Progenitor cell of endocrine pancreas (in vitro differentiated cells): ENCODE results near the gene PHF5A. TPM values are rescaled to one million over a fixed set of nuclear protein-coding genes. Genes with fewer than 3 reads are reported as not detected.

Experiments used
- DNase-seq: peaks from one replicate; pipeline ENCODE4 v3.0.0; 2021; ENCODE audit warnings: low spot score; ENCODE audit not compliant: unreplicated experiment
- H3K27ac Mint-ChIP-seq: 2 replicates; pipeline ENCODE4 v1.8.0; 2021; ENCODE audit warnings: mild to moderate bottlenecking, moderate library complexity, mixed read lengths
- H3K27me3 Mint-ChIP-seq: 2 replicates; pipeline ENCODE4 v1.8.0; 2021; ENCODE audit warnings: mixed read lengths
- H3K36me3 Mint-ChIP-seq: 2 replicates; pipeline ENCODE4 v1.8.0; 2022; ENCODE audit warnings: mixed read lengths; ENCODE audit not compliant: insufficient read depth
- H3K4me1 Mint-ChIP-seq: 2 replicates; pipeline ENCODE4 v1.8.0; 2021; ENCODE audit warnings: low read depth, mixed read lengths
- H3K4me3 Mint-ChIP-seq: 2 replicates; pipeline ENCODE4 v1.8.0; 2021; ENCODE audit warnings: low read depth, mild to moderate bottlenecking, moderate library complexity, mixed read lengths
- H3K9me3 Mint-ChIP-seq: 2 replicates; pipeline ENCODE4 v1.8.0; 2021; ENCODE audit warnings: low read depth, mixed read lengths
- total RNA-seq: library from RNA; stranded (reverse); gene quantifications from 2 replicates; pipeline ENCODE4 v1.2.1, GENCODE V29; 2021
- TF ChIP-seq, protein P1 (sequence below): fragments of 200-600 bp; sonication (generic); IDR thresholded peaks from one replicate; pipeline ENCODE4 v1.5.0; 2021; ENCODE audit warnings: antibody characterized with exemption, mild to moderate bottlenecking; ENCODE audit not compliant: unreplicated experiment

Gene PHF5A
- total RNA-seq, 1 donor from 2014 or later, result 52.9 TPM

DNA sequence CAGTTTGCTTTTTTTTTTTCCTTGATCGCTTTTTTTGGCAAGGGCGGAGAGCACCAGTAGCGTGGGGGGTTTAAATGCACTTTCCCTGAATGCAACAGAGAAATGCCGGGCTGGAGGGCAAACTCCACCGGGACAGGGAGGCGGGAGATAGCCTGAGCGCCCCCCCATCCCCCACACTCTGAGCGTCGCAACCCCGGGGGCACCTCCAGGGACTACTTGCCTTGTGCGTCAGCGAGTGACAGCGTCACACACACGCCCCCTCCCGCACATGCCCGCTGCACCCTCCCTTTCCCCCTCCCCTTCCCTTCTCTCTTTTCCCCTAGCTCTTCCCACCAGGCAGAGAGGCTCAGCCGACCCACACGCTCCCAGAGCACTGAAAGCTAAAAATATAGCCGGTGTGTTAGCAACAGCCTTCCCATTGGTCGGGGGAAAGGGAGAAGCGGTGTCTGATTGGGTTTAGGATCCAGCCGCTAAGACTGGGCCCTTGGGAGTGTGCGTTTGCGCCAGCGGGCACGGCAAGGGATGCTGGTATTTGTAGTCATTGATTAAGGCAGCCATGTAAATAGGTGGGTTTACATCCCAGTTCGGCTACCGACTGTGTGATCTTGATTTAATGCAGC, 20.2 kb downstream of the PHF5A start:
- Mint-ChIP-seq H3K27ac (peak overlapping the region; percentile 99), H3K4me3 (peak overlapping the region; percentile 99), H3K27me3 (no peaks in the 10 kb centered on the region), H3K9me3 (no peaks in the 10 kb centered on the region), H3K36me3 (peaks cover 7% of the 10 kb centered on the region), H3K4me1 (peaks cover 15% of the 10 kb centered on the region)
- TF ChIP-seq, protein P1, sequence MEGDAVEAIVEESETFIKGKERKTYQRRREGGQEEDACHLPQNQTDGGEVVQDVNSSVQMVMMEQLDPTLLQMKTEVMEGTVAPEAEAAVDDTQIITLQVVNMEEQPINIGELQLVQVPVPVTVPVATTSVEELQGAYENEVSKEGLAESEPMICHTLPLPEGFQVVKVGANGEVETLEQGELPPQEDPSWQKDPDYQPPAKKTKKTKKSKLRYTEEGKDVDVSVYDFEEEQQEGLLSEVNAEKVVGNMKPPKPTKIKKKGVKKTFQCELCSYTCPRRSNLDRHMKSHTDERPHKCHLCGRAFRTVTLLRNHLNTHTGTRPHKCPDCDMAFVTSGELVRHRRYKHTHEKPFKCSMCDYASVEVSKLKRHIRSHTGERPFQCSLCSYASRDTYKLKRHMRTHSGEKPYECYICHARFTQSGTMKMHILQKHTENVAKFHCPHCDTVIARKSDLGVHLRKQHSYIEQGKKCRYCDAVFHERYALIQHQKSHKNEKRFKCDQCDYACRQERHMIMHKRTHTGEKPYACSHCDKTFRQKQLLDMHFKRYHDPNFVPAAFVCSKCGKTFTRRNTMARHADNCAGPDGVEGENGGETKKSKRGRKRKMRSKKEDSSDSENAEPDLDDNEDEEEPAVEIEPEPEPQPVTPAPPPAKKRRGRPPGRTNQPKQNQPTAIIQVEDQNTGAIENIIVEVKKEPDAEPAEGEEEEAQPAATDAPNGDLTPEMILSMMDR, result no peak
- peak; percentile 83 for DNase-seq

DNA sequence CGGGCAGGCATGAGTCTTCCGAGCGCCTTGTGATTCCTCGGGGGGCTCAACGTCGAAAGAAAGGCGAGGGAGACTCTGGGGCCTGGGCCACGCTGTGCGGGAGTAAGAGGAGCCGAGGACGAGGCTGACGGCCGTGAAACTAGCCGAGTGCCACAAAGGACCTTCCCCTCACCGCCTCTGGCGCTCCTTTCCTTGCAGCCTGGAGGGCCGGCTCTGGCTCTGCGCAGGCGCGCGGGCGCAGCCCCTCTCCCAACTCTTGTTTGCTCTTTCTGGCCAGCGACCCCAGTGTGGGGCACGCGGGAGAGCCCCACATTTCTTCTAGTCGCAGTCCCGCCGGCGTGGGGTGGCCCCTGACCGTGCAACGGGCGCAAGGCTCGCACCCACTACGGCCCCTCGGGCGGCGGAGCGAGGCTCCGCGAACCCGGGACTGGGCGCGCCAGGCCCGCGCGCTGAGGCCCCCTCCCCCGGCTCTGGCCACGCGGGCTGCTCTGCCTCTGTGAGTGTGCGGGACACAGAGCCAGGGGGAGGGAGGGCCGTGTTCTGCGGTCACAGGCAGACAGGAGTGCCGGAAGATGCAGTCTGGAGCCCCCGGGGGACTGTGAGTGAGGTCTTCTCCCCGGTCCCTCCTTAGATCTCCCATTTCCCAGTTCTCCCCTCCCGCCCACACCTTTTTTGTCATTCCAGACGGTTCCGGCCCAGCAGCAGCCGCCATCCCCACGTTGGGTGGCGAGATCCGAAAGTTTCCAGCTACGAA, 20.9 kb downstream of the PHF5A start:
- Mint-ChIP-seq H3K9me3 (no peaks in the 10 kb centered on the region), H3K4me3 (peak overlapping the region; percentile 99), H3K36me3 (peaks cover 9% of the 10 kb centered on the region), H3K27ac (peak overlapping the region; percentile 99), H3K4me1 (peaks cover 17% of the 10 kb centered on the region), H3K27me3 (no peaks in the 10 kb centered on the region)
- TF ChIP-seq, protein P1, result no peak
- DNase-seq, result peak; percentile 64

DNA sequence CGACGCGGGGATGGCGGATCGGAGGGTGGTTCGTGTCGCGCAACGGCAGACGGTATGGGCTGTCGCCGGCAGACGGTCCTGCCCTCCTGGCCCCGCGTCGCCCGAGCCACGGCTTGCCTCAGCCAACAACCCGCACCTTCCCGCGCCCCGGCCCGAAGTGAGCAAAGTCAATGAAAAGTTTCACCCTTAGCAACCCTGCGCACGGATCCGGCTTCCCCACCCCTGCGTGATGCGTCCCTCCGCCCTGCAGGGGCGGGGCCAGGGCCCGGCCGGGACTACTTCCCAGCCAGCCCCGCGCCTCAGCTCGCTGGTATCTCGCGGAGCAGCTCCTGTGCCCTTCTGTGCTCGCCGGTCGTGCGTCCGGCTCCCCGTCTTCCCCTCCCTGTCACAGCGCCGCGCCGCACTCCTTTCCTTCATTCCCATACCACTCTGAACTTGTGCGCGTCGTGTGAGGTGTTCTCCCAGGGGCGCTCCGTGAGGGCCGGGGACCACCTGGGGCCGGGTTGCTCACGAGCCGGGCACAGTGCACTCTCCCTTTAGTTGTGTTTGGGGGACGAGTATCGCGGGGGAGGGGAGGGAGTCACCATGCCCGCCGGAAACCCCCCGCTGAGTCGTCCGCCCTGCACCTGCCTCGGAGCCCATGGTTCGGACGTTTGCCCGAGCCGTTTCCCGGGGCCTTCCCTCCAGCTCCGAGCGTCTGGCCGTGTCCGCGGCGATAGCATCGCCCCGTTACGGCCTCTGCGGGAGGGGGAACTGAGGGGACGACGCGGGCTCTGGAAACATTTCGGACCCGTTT, 21.7 kb downstream of the PHF5A start, which contains the start of gene TOB2:
Gene TOB2, minus strand, starts transcription at position 163 of the 796 bp plus-strand sequence. CDS start 9,456 bp downstream, outside the sequence.
- TF ChIP-seq, protein P1, result no peak
- Mint-ChIP-seq H3K9me3 (no peaks in the 10 kb centered on the region), H3K36me3 (peaks cover 10% of the 10 kb centered on the region), H3K27ac (peak within 1 kb of the TSS; percentile 99), H3K4me3 (peak within 1 kb of the TSS; percentile 99), H3K27me3 (no peaks in the 10 kb centered on the region), H3K4me1 (peaks cover 21% of the 10 kb centered on the region)
- peak; percentile 92 for DNase-seq

DNA sequence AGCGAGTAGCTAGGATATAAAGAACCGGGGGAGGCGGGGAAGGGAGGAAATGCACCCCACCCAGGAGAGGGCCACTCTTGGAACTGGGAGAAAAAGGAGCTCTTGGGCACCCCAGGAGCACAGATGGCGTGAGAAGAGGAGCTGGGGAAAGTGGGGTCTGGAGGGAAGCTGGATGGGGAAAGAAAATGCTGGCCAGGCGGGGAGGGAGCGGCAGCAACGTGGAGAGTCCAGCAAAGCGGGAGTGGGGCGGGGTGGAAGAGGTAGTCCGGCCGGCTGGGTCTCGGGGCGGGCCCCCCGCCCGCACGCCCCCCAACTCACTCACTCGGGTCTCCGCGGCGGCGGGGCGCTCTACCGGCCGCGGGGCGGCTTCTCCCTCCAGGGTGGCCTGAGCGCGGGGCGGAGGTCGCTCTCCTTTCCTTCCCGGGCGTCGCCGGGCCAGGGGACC, 22.4 kb downstream of the PHF5A start:
- no peak for DNase-seq
- Mint-ChIP-seq H3K4me3 (peak overlapping the region; percentile 99), H3K36me3 (peaks cover 12% of the 10 kb centered on the region), H3K27me3 (no peaks in the 10 kb centered on the region), H3K4me1 (peaks cover 21% of the 10 kb centered on the region), H3K27ac (peak overlapping the region; percentile 99), H3K9me3 (no peaks in the 10 kb centered on the region)
- TF ChIP-seq, protein P1, result no peak
